Neural cell (in vitro differentiated cells): ENCODE measurements around the gene XXYLT1. TPM values are rescaled to one million over a fixed set of nuclear protein-coding genes. Genes with fewer than 3 reads are reported as not detected.

Experiments used
- H2AFZ ChIP-seq: fragments of 200-600, 300-800 bp; sonication (generic), shearing (Covaris generic); 2 replicates; pipeline ENCODE4 v1.6.0; 2014; ENCODE audit warnings: low read depth, mild to moderate bottlenecking, antibody characterized with exemption, low read length, moderate library complexity
- H3F3A ChIP-seq: fragments of 200-600 bp; shearing (Covaris generic); 2 replicates; pipeline ENCODE4 v1.6.1; 2016; ENCODE audit warnings: mild to moderate bottlenecking, moderate library complexity, mixed read lengths, antibody characterized with exemption, low read length; ENCODE audit not compliant: insufficient read depth, poor library complexity, severe bottlenecking
- H3K27ac ChIP-seq: fragments of 200-600, 300-800 bp; sonication (generic), shearing (Covaris generic); 2 replicates; pipeline ENCODE4 v1.5.1; 2014; ENCODE audit warnings: mild to moderate bottlenecking, low read length, moderate library complexity
- H3K27me3 ChIP-seq: fragments of 300-800, 200-600 bp; sonication (generic), shearing (Covaris generic); 2 replicates; pipeline ENCODE4 v1.6.0; 2014; ENCODE audit warnings: mild to moderate bottlenecking, low read depth, low read length, moderate library complexity; ENCODE audit not compliant: insufficient read depth
- H3K36me3 ChIP-seq: fragments of 300-800, 200-600 bp; sonication (generic), shearing (Covaris generic); 2 replicates; pipeline ENCODE4 v1.5.1; 2014; ENCODE audit warnings: mild to moderate bottlenecking, antibody characterized with exemption, low read length, moderate library complexity; ENCODE audit not compliant: insufficient read depth
- H3K4me2 ChIP-seq: fragments of 300-800, 200-600 bp; sonication (generic), shearing (Covaris generic); 2 replicates; pipeline ENCODE4 v1.6.0; 2014; ENCODE audit warnings: mild to moderate bottlenecking, low read length
- H3K4me3 ChIP-seq: fragments of 300-800, 200-600 bp; sonication (generic), shearing (Covaris generic); 2 replicates; pipeline ENCODE4 v1.5.1; 2014; ENCODE audit warnings: mild to moderate bottlenecking, low read length, moderate library complexity
- H3K79me2 ChIP-seq: fragments of 200-600 bp; shearing (Covaris generic); replicated peaks from 2 replicates; pipeline ENCODE4 v1.6.0; 2014; ENCODE audit warnings: mild to moderate bottlenecking, low read length, moderate library complexity; ENCODE audit not compliant: insufficient read depth
- H3K9ac ChIP-seq: fragments of 300-800, 200-600 bp; sonication (generic), shearing (Covaris generic); 2 replicates; pipeline ENCODE4 v1.6.1; 2016; ENCODE audit warnings: mild to moderate bottlenecking, low read length, mixed read lengths
- H3K9me2 ChIP-seq: fragments of 200-600 bp; shearing (Covaris generic); 2 replicates; pipeline ENCODE4 v1.6.1; 2016; ENCODE audit warnings: mild to moderate bottlenecking, low read length, mixed read lengths; ENCODE audit not compliant: insufficient read depth
- H3K9me3 ChIP-seq: fragments of 200-600, 300-800 bp; sonication (generic), shearing (Covaris generic); 2 replicates; pipeline ENCODE4 v1.6.1; 2016; ENCODE audit warnings: mild to moderate bottlenecking, mixed run types, low read length, moderate library complexity, mixed read lengths
- H4K20me1 ChIP-seq: fragments of 200-600 bp; shearing (Covaris generic); 2 replicates; pipeline ENCODE4 v1.6.1; 2016; ENCODE audit warnings: mild to moderate bottlenecking, mixed run types; ENCODE audit not compliant: insufficient read depth
- EP300 ChIP-seq: fragments of 450-650 bp; conservative IDR thresholded peaks from 2 replicates; pipeline ENCODE4 v1.6.1; 2014; ENCODE audit warnings: antibody characterized with exemption, mild to moderate bottlenecking, moderate library complexity; ENCODE audit not compliant: poor library complexity, severe bottlenecking
- EZH2 ChIP-seq: fragments of 200-600, 300-800 bp; shearing (Covaris generic), sonication (generic); IDR thresholded peaks from 2 replicates; pipeline ENCODE4 v1.6.1; 2014; ENCODE audit warnings: antibody characterized with exemption, low read length, borderline replicate concordance, mild to moderate bottlenecking; ENCODE audit not compliant: insufficient read depth, poor library complexity, severe bottlenecking
- MXI1 ChIP-seq: fragments of 450-650 bp; conservative IDR thresholded peaks from 2 replicates; pipeline ENCODE4 v1.6.1; 2014; ENCODE audit warnings: antibody characterized with exemption, mild to moderate bottlenecking; ENCODE audit not compliant: poor library complexity, severe bottlenecking
- POLR2AphosphoS5 ChIP-seq: IDR thresholded peaks from 2 replicates; pipeline ENCODE4 v1.6.1; 2012
- RAD21 ChIP-seq: fragments of 450-650 bp; conservative IDR thresholded peaks from 2 replicates; pipeline ENCODE4 v1.6.1; 2014; ENCODE audit warnings: antibody characterized with exemption, mild to moderate bottlenecking, moderate library complexity
- SMC3 ChIP-seq: fragments of 450-650 bp; conservative IDR thresholded peaks from 2 replicates; pipeline ENCODE4 v1.6.1; 2014; ENCODE audit warnings: antibody characterized with exemption, mild to moderate bottlenecking, moderate library complexity; ENCODE audit not compliant: poor library complexity
- TAF1 ChIP-seq: IDR thresholded peaks from 2 replicates; pipeline ENCODE4 v1.6.1; 2012; ENCODE audit warnings: low read depth
- polyA plus RNA-seq: library from polyadenylated mRNA; depleted of rRNA; stranded (reverse); fragments of >200 nt; gene quantifications from 2 replicates; pipeline ENCODE4 v1.2.3, GENCODE V29; 2014
- TF ChIP-seq, protein P1 (sequence below): fragments of 450-650 bp; IDR thresholded peaks from 2 replicates; pipeline ENCODE4 v1.5.1; 2014; ENCODE audit warnings: antibody characterized with exemption, mild to moderate bottlenecking, moderate library complexity; ENCODE audit not compliant: poor library complexity, severe bottlenecking
- TF ChIP-seq, protein P2 (sequence below): IDR thresholded peaks from 2 replicates; pipeline ENCODE4 v1.6.1; 2012; ENCODE audit warnings: borderline replicate concordance

The XXYLT1 gene
- polyA plus RNA-seq, 1 donor from 2014 or later = 25.4 TPM

DNA sequence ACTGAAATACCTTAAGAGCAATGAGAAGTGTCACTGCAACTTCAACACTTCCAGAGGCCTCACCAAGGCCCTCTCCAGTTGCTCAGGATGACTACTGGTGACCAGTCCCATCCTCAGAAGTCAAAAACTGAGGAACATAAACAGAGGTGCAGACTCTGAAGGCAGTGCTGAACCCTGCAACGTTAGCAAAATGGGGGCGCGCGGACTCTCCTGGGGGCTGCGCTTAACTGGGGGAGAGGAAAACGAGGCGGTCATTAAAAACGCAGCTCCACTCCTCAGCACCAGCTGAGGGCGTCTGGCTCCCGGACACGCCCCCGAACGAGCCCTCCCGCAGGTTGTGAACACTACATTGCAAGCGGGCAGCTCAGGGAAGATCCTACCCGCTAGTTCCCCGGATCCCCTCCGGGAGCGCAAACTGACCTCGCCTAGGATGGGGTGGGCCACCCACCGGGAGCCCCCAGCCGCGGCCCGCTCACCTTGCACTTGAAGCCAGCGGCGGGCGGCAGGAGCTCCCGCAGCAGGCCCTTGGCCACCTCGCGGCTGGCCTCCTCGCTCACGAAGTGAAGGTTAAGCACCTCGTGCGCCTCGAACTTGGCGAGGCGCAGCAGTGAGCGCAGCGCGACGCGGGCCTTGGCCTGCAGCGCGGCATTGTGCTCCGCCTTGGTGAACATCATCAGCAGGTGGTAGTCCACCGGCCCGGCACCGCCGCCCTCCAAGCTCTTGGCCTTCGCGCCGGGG is 711 bp downstream of the XXYLT1 start:
- H3K9me3 ChIP-seq = no peaks in the 10 kb centered on the region
- no peaks in the 10 kb centered on the region for H3F3A ChIP-seq
- H3K79me2 ChIP-seq = peaks cover 5% of the 10 kb centered on the region
- peak overlapping the region; percentile 71 for H3K9ac ChIP-seq
- TF ChIP-seq, protein P1, sequence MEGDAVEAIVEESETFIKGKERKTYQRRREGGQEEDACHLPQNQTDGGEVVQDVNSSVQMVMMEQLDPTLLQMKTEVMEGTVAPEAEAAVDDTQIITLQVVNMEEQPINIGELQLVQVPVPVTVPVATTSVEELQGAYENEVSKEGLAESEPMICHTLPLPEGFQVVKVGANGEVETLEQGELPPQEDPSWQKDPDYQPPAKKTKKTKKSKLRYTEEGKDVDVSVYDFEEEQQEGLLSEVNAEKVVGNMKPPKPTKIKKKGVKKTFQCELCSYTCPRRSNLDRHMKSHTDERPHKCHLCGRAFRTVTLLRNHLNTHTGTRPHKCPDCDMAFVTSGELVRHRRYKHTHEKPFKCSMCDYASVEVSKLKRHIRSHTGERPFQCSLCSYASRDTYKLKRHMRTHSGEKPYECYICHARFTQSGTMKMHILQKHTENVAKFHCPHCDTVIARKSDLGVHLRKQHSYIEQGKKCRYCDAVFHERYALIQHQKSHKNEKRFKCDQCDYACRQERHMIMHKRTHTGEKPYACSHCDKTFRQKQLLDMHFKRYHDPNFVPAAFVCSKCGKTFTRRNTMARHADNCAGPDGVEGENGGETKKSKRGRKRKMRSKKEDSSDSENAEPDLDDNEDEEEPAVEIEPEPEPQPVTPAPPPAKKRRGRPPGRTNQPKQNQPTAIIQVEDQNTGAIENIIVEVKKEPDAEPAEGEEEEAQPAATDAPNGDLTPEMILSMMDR = no peak
- peak; percentile 27 for TF ChIP-seq POLR2AphosphoS5
- no peaks in the 10 kb centered on the region for H3K9me2 ChIP-seq
- no peaks in the 10 kb centered on the region for H4K20me1 ChIP-seq
- no peaks in the 10 kb centered on the region for H3K36me3 ChIP-seq
- peak overlapping the region; percentile 62 for H2AFZ ChIP-seq
- peak overlapping the region; percentile 90 for H3K4me3 ChIP-seq
- H3K27ac ChIP-seq = peak overlapping the region; percentile 62
- H3K27me3 ChIP-seq = no peaks in the 10 kb centered on the region
- H3K4me2 ChIP-seq = peak overlapping the region; percentile 79

DNA sequence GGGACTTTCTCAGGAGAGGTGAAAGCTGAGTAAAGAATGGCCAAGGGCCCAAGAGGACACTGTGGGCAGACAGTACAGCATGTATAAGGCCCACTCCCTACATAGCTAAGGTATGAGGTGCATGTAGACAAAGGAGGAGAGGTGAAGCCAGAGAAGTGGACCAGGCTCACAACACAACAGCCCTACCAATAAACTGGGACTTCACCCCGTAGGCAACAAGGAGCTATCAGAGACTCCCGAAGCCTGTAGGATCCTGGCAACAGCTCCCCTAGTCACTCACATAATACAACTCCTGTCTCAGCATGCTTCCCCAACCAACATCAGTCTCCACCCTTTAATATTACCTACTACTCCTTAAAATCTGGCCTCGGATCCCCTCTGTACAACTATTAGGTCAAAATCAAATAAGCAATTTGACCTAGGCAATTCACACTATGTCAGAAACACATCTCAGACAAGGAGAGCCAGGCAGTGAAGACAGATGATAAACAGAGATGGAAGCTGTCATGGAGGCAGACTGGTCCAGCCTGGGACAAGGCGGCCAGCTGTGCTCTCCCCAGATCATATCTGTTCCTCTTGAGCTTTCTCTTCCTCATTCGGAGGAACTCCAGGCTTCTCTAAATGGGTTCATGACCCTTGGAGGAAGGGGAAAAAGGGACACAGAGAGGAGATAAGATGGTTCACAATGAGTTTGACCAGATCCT is 1.4 kb downstream of the XXYLT1 start:
- TF ChIP-seq POLR2AphosphoS5 (no peak), RAD21 (no peak), EP300 (no peak), MXI1 (no peak), SMC3 (no peak), EZH2 (no peak), TAF1 (no peak)
- TF ChIP-seq, protein P2, sequence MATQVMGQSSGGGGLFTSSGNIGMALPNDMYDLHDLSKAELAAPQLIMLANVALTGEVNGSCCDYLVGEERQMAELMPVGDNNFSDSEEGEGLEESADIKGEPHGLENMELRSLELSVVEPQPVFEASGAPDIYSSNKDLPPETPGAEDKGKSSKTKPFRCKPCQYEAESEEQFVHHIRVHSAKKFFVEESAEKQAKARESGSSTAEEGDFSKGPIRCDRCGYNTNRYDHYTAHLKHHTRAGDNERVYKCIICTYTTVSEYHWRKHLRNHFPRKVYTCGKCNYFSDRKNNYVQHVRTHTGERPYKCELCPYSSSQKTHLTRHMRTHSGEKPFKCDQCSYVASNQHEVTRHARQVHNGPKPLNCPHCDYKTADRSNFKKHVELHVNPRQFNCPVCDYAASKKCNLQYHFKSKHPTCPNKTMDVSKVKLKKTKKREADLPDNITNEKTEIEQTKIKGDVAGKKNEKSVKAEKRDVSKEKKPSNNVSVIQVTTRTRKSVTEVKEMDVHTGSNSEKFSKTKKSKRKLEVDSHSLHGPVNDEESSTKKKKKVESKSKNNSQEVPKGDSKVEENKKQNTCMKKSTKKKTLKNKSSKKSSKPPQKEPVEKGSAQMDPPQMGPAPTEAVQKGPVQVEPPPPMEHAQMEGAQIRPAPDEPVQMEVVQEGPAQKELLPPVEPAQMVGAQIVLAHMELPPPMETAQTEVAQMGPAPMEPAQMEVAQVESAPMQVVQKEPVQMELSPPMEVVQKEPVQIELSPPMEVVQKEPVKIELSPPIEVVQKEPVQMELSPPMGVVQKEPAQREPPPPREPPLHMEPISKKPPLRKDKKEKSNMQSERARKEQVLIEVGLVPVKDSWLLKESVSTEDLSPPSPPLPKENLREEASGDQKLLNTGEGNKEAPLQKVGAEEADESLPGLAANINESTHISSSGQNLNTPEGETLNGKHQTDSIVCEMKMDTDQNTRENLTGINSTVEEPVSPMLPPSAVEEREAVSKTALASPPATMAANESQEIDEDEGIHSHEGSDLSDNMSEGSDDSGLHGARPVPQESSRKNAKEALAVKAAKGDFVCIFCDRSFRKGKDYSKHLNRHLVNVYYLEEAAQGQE = no peak
- TF ChIP-seq, protein P1 = no peak
- Histone ChIP-seq H3K79me2 (peaks cover 5% of the 10 kb centered on the region), H3F3A (no peaks in the 10 kb centered on the region), H3K27ac (no peak overlapping the region), H3K4me3 (peak overlapping the region; percentile 90), H4K20me1 (no peaks in the 10 kb centered on the region), H3K9ac (peak overlapping the region; percentile 71), H2AFZ (no peak overlapping the region), H3K4me2 (peak overlapping the region; percentile 79), H3K9me2 (no peaks in the 10 kb centered on the region), H3K36me3 (no peaks in the 10 kb centered on the region), H3K9me3 (no peaks in the 10 kb centered on the region), H3K27me3 (no peaks in the 10 kb centered on the region)
